Fibroblast of skin of left biceps (primary cell): ENCODE results near the gene GCG.

Experiments
- DNase-seq, 2 experiments: peaks; one replicate each; pipeline ENCODE4 v3.0.0-alpha.2; 2013; ENCODE audit warnings: low read depth in 2 of 2

The GCG gene

GRCh38 chr2:162152147-162152546 lies at the start of gene GCG:
Gene GCG (minus strand): TSS chr2:162152247. CDS start chr2:162149178, 3,069 bp downstream.
- DNase-seq, result no peak

- no peak for DNase-seq
These were observed 48.6 kb upstream of the GCG start for GRCh38 chr2:162200636-162201035.

GRCh38 chr2:162199913-162200312 lies 47.9 kb upstream of the GCG start:
- DNase-seq, result no peak

- no peak for DNase-seq
These were observed 46.2 kb upstream of the GCG start for GRCh38 chr2:162198239-162198638.

- peak; percentile 31 to 44 for DNase-seq
These were observed 45.2 kb upstream of the GCG start for GRCh38 chr2:162197069-162197825.

- DNase-seq, result no peak
These were observed 44.6 kb upstream of the GCG start for GRCh38 chr2:162196638-162197037.

- DNase-seq, result no peak
These were observed 36.4 kb upstream of the GCG start for GRCh38 chr2:162188451-162188850.

- DNase-seq, result no peak
These were observed 33.6 kb upstream of the GCG start for GRCh38 chr2:162185541-162186232.

GRCh38 chr2:162184821-162185450 lies 32.9 kb upstream of the GCG start:
- no peak for DNase-seq

- no peak for DNase-seq
These were observed 32.3 kb upstream of the GCG start for GRCh38 chr2:162184359-162184758.

GRCh38 chr2:162182395-162182794 lies 30.3 kb upstream of the GCG start:
- DNase-seq, result no peak

- no peak for DNase-seq
These were observed 25.3 kb upstream of the GCG start for GRCh38 chr2:162177301-162177700.

- no peak for DNase-seq
These were observed 23.7 kb upstream of the GCG start for GRCh38 chr2:162175714-162176113.

- peak; percentile 40 to 49 for DNase-seq
These were observed 22.7 kb upstream of the GCG start for GRCh38 chr2:162174746-162175145.

- no peak for DNase-seq
These were observed 20.8 kb upstream of the GCG start for GRCh38 chr2:162172802-162173370.

GRCh38 chr2:162166745-162167144 lies 14.7 kb upstream of the GCG start:
- DNase-seq, result no peak

GRCh38 chr2:162166174-162166573 lies 14.1 kb upstream of the GCG start:
- no peak for DNase-seq

- no peak for DNase-seq
These were observed 12.8 kb upstream of the GCG start for GRCh38 chr2:162164802-162165201.

GRCh38 chr2:162159446-162159845 lies 7.4 kb upstream of the GCG start:
- no peak for DNase-seq

- no peak for DNase-seq
These were observed 4.1 kb upstream of the GCG start for GRCh38 chr2:162156149-162156548.

- no peak for DNase-seq
These were observed 3.0 kb upstream of the GCG start for GRCh38 chr2:162155093-162155492.

- DNase-seq, result peak; percentile 17 to 21
These were observed 1.7 kb upstream of the GCG start for GRCh38 chr2:162153608-162154224.
